Measurements from ENCODE around the gene ZNF536. TPM values are rescaled to one million over a fixed set of nuclear protein-coding genes. Genes with fewer than 3 reads are reported as not detected.

The ZNF536 gene
- total and polyA plus RNA-seq, 10 of the 15 experiments (the other 5 are each of a cell fraction or from before 2014, with no cell fraction given): not detected

DNA sequence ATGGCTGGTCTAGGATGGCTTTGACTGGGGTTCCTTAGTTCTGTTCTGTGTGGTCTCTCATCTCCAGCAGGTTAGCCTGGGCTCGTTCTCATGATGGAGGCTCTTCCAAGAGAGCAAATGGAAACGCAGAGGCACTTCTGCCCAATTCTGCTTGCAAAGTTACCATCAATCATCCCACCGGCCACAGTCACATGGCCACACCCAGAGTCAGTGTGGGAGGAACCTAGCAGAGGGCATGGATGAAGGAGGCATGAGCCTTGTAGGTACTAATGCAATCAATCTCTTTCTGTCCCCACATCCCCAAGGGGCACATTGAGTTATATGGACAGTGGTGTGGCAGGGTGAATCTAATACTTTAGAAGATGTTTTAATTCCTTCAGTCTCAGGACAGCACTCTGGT lies 207.2 kb downstream of the ZNF536 start:
- H3K27ac ChIP-seq (ENCODE audit: control insufficient read depth, insufficient read depth): no peak overlapping the region
- in situ Hi-C loops (cut with MboI) (no loop called here), intact Hi-C loops (cut with micrococcal nuclease; ENCODE audit: unreplicated experiment) (no loop called here)
- no peaks in the 10 kb centered on the region for H3K36me3 ChIP-seq (ENCODE audit: control insufficient read depth in 2 of 2, insufficient read depth in 2 of 2, low read length in 1 of 2)
- DNase-seq (ENCODE audit: low read depth, low spot score): no peak
- BruUV-seq (replicated peaks): no TSS peak
- no peak overlapping the region for H3K9ac ChIP-seq (ENCODE audit: control insufficient read depth, insufficient read depth, low read length)
- H4K20me1 ChIP-seq (ENCODE audit: control insufficient read depth, insufficient read depth): no peaks in the 10 kb centered on the region
- H3K4me1 ChIP-seq (ENCODE audit: control insufficient read depth, insufficient read depth, low read length): no peaks in the 10 kb centered on the region
- no peak overlapping the region for H2AFZ ChIP-seq (ENCODE audit: control insufficient read depth, low read depth, low read length)
- ChIA-PET SMC1A (ENCODE audit: uncharacterized antibody, unreplicated experiment) (no interaction called here), CTCF (no interaction called here), POLR2A (no interaction called here), RAD21 (ENCODE audit: unreplicated experiment) (no interaction called here)
- no peak overlapping the region for H3K4me3 ChIP-seq
- no peaks in the 10 kb centered on the region; the same call in 2 of the 3 replicates for H3K9me3 ChIP-seq (replicated peaks; ENCODE audit: control insufficient read depth, insufficient read depth, low read length)
- TF ChIP-seq, protein P1, sequence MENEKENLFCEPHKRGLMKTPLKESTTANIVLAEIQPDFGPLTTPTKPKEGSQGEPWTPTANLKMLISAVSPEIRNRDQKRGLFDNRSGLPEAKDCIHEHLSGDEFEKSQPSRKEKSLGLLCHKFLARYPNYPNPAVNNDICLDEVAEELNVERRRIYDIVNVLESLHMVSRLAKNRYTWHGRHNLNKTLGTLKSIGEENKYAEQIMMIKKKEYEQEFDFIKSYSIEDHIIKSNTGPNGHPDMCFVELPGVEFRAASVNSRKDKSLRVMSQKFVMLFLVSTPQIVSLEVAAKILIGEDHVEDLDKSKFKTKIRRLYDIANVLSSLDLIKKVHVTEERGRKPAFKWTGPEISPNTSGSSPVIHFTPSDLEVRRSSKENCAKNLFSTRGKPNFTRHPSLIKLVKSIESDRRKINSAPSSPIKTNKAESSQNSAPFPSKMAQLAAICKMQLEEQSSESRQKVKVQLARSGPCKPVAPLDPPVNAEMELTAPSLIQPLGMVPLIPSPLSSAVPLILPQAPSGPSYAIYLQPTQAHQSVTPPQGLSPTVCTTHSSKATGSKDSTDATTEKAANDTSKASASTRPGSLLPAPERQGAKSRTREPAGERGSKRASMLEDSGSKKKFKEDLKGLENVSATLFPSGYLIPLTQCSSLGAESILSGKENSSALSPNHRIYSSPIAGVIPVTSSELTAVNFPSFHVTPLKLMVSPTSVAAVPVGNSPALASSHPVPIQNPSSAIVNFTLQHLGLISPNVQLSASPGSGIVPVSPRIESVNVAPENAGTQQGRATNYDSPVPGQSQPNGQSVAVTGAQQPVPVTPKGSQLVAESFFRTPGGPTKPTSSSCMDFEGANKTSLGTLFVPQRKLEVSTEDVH (IDR thresholded peaks at IDR 0.05; ENCODE audit: low read depth, partially characterized antibody): no peak
- TF ChIP-seq, protein P2, sequence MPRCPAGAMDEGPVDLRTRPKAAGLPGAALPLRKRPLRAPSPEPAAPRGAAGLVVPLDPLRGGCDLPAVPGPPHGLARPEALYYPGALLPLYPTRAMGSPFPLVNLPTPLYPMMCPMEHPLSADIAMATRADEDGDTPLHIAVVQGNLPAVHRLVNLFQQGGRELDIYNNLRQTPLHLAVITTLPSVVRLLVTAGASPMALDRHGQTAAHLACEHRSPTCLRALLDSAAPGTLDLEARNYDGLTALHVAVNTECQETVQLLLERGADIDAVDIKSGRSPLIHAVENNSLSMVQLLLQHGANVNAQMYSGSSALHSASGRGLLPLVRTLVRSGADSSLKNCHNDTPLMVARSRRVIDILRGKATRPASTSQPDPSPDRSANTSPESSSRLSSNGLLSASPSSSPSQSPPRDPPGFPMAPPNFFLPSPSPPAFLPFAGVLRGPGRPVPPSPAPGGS (IDR thresholded peaks at IDR 0.05; ENCODE audit: borderline replicate concordance, insufficient read depth, low read depth, low read length, poor library complexity, severe bottlenecking): no peak
- no peak for TF ChIP-seq POLR2A (IDR thresholded peaks at IDR 0.05; ENCODE audit: low read depth, low read length)
- TF ChIP-seq, protein P3, sequence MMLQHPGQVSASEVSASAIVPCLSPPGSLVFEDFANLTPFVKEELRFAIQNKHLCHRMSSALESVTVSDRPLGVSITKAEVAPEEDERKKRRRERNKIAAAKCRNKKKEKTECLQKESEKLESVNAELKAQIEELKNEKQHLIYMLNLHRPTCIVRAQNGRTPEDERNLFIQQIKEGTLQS (IDR thresholded peaks at IDR 0.05; ENCODE audit: borderline replicate concordance, extremely low read depth, low read depth, low read length): no peak
- TF ChIP-seq IKZF2 (IDR thresholded peaks at IDR 0.05): no peak
- TF ChIP-seq RUNX3 (IDR thresholded peaks at IDR 0.05; ENCODE audit: low read length): no peak
- TF ChIP-seq SRF (IDR thresholded peaks at IDR 0.05; ENCODE audit: low read depth in 2 of 2, low read length in 2 of 2): no peak
- TF ChIP-seq, protein P4, sequence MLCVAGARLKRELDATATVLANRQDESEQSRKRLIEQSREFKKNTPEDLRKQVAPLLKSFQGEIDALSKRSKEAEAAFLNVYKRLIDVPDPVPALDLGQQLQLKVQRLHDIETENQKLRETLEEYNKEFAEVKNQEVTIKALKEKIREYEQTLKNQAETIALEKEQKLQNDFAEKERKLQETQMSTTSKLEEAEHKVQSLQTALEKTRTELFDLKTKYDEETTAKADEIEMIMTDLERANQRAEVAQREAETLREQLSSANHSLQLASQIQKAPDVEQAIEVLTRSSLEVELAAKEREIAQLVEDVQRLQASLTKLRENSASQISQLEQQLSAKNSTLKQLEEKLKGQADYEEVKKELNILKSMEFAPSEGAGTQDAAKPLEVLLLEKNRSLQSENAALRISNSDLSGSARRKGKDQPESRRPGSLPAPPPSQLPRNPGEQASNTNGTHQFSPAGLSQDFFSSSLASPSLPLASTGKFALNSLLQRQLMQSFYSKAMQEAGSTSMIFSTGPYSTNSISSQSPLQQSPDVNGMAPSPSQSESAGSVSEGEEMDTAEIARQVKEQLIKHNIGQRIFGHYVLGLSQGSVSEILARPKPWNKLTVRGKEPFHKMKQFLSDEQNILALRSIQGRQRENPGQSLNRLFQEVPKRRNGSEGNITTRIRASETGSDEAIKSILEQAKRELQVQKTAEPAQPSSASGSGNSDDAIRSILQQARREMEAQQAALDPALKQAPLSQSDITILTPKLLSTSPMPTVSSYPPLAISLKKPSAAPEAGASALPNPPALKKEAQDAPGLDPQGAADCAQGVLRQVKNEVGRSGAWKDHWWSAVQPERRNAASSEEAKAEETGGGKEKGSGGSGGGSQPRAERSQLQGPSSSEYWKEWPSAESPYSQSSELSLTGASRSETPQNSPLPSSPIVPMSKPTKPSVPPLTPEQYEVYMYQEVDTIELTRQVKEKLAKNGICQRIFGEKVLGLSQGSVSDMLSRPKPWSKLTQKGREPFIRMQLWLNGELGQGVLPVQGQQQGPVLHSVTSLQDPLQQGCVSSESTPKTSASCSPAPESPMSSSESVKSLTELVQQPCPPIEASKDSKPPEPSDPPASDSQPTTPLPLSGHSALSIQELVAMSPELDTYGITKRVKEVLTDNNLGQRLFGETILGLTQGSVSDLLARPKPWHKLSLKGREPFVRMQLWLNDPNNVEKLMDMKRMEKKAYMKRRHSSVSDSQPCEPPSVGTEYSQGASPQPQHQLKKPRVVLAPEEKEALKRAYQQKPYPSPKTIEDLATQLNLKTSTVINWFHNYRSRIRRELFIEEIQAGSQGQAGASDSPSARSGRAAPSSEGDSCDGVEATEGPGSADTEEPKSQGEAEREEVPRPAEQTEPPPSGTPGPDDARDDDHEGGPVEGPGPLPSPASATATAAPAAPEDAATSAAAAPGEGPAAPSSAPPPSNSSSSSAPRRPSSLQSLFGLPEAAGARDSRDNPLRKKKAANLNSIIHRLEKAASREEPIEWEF (IDR thresholded peaks at IDR 0.05; ENCODE audit: insufficient replicate concordance, low read depth, low read length): no peak
- TF ChIP-seq TBL1XR1 (IDR thresholded peaks at IDR 0.05; ENCODE audit: low read depth, low read length): no peak
- no peaks in the 10 kb centered on the region for H3K79me2 ChIP-seq (ENCODE audit: control insufficient read depth, insufficient read depth, low read length)
- no peaks in the 10 kb centered on the region for H3K27me3 ChIP-seq (replicated peaks in 1 of 2; ENCODE audit: control insufficient read depth in 2 of 2, insufficient read depth in 2 of 2, low read length in 1 of 2)
- FAIRE-seq: no peak
- WGBS (ENCODE audit: insufficient coverage, insufficient replicate concordance, low lambda C conversion rate, missing lambda C conversion rate): 11% methylated on average over 3 of the region's 3 CpGs
- no peak for ATAC-seq
- no peak overlapping the region for H3K4me2 ChIP-seq (ENCODE audit: control insufficient read depth, insufficient read depth)
